ENCODE results near the gene XRCC5.
A peak's percentile ranks its signal among the peaks of the same experiment; 100 is the strongest.

Gene XRCC5

DNA sequence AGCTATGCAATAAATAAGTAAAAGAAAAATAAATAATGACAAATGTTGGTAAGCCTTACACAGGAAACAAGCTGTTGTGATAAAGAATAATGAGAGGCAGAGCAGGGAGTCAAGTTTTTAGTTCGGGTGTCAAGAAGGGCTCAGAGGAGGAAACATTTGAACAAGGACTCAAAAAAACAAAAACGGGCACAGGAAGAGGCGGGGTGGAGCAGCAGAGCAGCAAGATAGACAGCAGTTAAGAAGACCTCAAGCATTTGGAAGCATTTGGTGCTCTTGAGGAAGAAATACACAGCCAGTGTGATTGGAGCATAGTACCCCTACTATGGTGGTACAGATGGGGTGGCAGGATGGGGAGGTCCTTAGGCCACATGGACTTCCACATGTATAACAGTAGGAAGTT lies 24.6 kb upstream of the XRCC5 start:
- no peak for DNase-seq (ENCODE audit: low read depth, low spot score)

GRCh38 chr2:216086207-216086893 lies 22.8 kb upstream of the XRCC5 start:
- DNase-seq (ENCODE audit: low read depth, low spot score): no peak

DNA sequence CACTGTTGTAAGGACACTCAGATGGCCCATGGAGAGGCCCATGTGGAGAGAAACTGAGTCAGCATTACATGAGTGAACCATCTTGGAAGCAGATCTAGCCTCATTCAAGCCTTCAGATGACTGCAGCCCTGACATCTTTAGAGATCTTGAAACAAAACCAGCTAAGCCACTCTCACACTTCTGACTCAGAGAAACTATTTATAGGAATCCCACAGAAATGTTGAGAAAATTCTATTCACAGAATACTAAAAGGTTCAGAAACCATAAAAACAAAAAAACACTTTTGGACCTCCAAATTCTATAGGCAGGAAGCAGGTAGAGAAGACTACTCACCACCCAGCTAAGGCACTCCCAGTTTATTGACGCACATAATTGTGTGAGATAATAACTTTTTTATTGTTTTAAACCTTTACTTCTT lies 18.8 kb upstream of the XRCC5 start:
- no peak for DNase-seq (ENCODE audit: low read depth, low spot score)

DNA sequence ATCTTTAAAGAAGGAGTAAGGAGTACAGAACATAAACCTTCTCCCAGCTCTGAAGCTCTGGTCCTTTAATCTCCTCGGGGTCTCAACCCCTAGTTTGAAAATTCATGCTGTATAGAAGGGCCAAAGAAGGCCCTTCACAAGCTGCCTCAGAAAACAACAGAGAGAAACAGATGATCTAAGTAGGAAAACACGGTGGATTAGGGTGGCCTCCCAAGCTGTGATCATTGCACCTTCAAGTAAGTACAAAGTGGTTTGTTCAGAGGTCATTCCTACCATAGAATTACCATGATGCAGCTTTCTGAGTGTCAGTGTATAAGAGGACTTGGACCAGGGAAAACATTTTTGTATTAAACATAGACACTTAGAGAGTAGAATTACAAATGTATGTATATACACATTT lies 16.5 kb upstream of the XRCC5 start:
- DNase-seq (ENCODE audit: low read depth, low spot score): no peak

DNA sequence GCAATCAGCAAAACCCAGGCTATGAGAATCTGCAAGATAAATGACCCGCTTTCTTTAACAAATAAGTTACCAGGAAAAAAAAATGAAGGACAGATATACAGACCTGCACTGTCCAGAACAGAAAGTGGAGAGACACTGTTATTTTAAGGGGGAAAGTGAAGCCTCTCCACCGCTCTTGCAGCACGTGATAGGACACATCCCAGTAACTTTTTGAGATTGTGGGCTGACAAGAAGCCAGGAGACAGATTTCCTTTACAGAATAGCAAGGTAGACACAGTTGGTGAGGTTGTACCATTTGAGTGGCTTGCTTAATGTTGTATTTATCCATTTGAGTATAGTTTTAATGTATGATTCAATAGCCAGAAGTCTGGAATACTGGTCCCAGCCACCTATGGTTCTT lies 14.4 kb upstream of the XRCC5 start:
- no peak for DNase-seq (ENCODE audit: low read depth, low spot score)

DNA sequence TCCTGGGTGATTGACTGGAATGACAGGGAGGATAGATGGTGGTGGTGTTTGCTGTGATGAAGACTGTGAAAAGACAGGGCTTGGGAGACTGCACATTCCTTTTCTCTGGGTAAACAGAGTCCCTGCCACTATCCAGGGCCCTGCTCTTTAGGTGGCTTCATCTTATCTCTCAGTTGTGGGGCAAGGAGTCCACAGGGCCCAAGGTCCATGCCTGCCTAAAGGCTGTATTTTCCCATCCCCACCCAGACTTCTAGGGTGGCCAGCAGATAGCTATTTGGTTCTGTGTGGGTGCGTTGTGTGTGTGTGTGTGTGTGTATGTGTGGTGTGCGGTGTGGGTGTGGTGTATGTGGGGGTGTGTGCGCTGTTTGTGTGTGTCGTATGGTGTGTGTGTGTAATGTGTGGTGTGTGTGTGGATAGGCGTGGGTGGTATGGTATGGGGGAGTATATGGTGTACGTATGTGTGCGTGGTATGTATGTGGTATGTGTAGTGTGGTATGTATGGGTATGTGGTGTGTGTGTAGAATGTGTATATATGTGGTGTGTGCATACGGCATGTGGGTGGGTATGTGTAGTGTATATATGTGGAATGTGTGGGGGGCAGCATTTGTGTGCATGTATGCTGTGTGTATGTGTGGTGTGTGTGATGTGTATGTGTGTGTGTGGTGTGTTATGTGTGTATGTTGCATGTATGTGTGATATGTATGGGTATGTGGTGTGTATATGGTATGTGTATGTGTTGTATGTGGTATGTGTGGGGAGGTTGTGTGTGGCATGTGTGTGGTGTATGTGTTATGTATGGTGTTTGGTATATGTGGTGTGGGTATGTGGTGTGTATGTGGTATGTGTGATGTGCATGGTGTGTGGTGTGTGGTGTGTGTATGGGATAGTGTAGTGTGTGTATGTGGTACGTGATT lies 10.5 kb upstream of the XRCC5 start:
- no peak for DNase-seq (ENCODE audit: low read depth, low spot score)

GRCh38 chr2:216101109-216101508 lies 8.0 kb upstream of the XRCC5 start:
- DNase-seq (ENCODE audit: low read depth, low spot score): no peak

- no peak for DNase-seq (ENCODE audit: low read depth, low spot score)
Measured at GRCh38 chr2:216103213-216103612, 5.9 kb upstream of the XRCC5 start.

DNA sequence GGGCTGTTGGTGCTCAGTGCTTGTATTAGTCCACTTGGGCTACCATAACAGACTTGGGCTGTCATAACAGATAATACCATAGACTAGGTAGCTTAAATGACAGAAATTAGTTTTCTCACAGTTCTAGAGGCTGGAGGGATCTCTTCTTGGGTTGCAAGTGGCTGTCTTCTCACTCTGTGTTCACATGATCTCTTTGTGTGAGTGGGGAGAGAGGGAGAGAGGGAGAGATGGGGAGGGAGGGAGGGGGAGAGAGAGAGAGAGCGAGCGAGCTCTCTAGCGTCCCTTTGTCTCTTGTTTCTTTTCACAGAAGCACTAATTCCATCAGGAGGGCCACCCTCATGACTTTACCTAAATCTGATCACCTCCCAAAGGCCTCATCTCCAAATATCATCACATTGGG lies 4.5 kb upstream of the XRCC5 start:
- no peak for DNase-seq (ENCODE audit: low read depth, low spot score)

DNA sequence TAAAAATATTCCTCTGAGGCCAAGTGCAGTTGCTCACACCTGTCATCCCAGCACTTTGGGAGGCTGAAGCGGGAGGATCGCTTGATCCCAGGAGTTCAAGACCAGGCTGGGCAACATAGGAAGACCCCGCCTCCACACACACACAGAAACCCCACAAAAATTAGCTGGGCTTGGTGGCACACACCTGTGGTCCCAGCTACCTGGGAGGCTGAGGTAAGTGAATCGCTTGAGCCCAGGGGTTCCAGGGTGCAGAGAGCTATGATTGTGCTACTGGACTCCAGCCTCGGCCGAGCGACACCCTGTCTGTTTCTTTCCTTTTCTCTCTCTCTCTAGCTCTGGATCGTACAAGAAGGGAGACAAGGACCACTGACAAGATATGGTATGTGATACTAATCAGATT lies 1.8 kb upstream of the XRCC5 start:
- no peak for DNase-seq (ENCODE audit: low read depth, low spot score)

DNA sequence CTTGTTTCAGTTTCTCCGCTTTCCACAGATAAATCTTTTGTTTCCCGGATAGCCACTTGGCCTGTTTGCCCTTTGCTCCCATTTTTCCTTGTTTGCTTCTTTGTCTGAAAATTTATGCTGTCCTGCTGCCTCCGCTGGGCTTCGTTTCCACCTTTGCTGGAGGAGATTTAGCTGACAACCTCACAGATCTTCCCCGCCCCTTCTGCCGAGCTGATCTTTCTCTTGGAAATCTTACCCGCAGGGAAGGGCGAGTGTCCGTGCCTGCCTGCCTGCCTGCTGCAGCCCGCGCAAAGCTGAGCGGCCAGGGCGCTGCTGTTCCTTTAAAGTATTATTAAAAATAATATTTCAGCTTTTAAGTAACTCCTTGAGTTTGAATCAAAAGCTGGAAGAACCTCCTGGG lies 1.4 kb upstream of the XRCC5 start:
- DNase-seq (ENCODE audit: low read depth, low spot score): peak; percentile 85

DNA sequence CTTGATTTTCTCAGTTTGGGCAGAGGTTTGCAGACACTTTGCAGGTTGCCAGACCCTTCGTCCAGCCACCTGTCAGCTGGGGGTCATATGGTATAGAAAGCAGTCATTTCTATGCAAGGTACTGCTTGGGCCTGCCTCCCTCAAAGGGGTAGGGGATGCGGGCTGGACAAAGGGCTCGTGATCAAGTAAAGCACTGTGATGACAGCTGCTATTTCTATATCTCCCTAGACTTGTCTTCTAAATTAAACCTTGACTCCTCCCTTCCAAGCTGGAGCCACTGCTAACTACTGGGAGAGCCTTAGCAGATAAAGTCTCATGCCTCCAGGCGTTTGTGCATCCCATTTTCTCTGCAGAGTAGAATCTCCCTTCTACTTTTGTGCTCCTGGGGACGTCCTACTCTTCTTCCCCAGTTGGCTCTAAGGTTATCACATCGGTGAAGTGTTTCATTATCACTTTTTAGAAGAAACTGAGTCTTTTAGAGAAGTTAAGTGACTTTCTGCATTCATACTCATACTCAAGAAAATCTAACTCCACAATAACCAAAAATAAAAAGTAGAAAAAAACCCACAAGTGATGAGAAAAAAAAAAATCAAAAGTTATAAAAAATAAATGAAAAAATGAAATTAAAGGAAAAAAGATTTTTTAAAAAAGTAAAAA lies 710 bp upstream of the XRCC5 start:
- DNase-seq (ENCODE audit: low read depth, low spot score): peak; percentile 80

GRCh38 chr2:216109962-216110614 lies 940 bp downstream of the XRCC5 start:
- no peak for DNase-seq (ENCODE audit: low read depth, low spot score)

GRCh38 chr2:216110620-216111019 lies 1.5 kb downstream of the XRCC5 start:
- no peak for DNase-seq (ENCODE audit: low read depth, low spot score)

DNA sequence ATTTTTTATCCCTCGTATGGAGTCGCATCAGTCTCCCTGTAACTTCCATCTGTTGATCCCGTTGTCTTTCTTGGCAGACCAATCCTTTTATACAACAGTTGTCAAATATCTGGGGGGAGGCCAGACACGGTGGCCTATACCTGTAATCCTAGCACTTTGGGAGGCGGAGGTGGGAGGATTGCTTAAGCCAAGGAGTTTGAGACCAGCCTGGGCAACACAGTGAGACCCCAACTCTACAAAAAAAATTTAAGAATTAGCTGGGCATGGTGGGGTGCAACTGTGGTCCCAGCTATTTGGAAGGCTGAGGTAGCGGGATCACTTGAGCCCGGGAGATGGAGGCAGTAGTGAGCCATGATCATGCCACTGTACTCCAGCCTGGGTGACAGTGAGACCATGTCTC lies 2.0 kb downstream of the XRCC5 start:
- DNase-seq (ENCODE audit: low read depth, low spot score): no peak

GRCh38 chr2:216112926-216113325 lies 3.8 kb downstream of the XRCC5 start:
- DNase-seq (ENCODE audit: low read depth, low spot score): no peak

GRCh38 chr2:216113572-216113971 lies 4.4 kb downstream of the XRCC5 start:
- DNase-seq (ENCODE audit: low read depth, low spot score): no peak

DNA sequence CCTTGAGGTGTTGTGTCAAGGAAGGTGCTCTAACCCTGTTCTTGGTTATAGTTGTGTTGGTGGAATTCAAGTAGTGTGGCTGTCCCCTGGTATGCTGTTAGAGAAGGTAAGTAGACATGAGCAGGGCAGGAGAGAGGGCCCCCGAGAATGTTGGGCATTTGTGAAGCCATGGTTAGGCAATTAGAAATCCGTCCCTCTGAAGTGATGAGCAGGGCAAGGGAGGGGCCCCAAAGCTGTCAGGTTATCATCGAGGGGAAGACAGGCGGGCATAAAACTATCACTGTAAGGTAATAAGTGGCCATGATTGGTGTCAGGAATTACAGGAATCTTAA lies 5.2 kb downstream of the XRCC5 start:
- no peak for DNase-seq (ENCODE audit: low read depth, low spot score)

- DNase-seq (ENCODE audit: low read depth, low spot score): peak; percentile 99
Measured at GRCh38 chr2:216114714-216115531, 5.8 kb downstream of the XRCC5 start.

DNA sequence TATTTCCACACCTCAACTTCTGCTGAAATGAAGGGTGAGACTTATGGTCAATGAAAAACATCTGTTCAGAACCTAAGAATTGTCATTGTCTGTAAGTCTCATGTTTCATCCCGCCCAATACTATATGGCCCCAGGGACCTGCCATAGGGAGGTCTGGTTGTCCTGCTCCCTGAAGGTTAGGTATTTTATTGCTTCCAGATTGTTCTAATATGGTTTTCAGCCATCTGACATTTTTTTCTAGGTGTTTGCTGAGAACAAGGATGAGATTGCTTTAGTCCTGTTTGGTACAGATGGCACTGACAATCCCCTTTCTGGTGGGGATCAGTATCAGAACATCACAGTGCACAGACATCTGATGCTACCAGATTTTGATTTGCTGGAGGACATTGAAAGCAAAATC lies 7.3 kb downstream of the XRCC5 start:
- DNase-seq (ENCODE audit: low read depth, low spot score): no peak

All from ELF-1 (cell line).